HG03342 (cell line): ENCODE data around the gene ADH1B.
A peak's percentile ranks its signal among the peaks of the same experiment; 100 is the strongest.
"Not testable (repeated sequence)": the region's sequence is repeated elsewhere in the genome, so short reads cannot be mapped to it uniquely, and the experiment has no call there.

Experiments used
- ATAC-seq: cut with Tn5 transposase; IDR thresholded peaks from one replicate; pipeline ENCODE4 v1.9.1; 2021; ENCODE audit warnings: mild to moderate bottlenecking, moderate library complexity; ENCODE audit not compliant: unreplicated experiment

The ADH1B gene

GRCh38 chr4:99321241-99322191 lies at the start of gene ADH1B:
Gene ADH1B (minus strand): TSS chr4:99321401. CDS start chr4:99321331, 70 bp downstream.
- no peak for ATAC-seq

- ATAC-seq = not testable (repeated sequence)
These were observed 46.6 kb upstream of the ADH1B start for GRCh38 chr4:99367817-99368216.

- ATAC-seq = no peak
These were observed 45.3 kb upstream of the ADH1B start for GRCh38 chr4:99366491-99366890.

GRCh38 chr4:99362768-99363167 lies 41.6 kb upstream of the ADH1B start:
- no peak for ATAC-seq

GRCh38 chr4:99361899-99362275 lies 40.7 kb upstream of the ADH1B start:
- ATAC-seq = no peak

- no peak for ATAC-seq
These were observed 40.2 kb upstream of the ADH1B start for GRCh38 chr4:99361268-99361898.

- no peak for ATAC-seq
These were observed 38.4 kb upstream of the ADH1B start for GRCh38 chr4:99359480-99360204.

- no peak for ATAC-seq
These were observed 36.7 kb upstream of the ADH1B start for GRCh38 chr4:99357948-99358347.

- peak; percentile 88 for ATAC-seq
These were observed 35.8 kb upstream of the ADH1B start for GRCh38 chr4:99356992-99357391.

- not testable (repeated sequence) for ATAC-seq
These were observed 34.9 kb upstream of the ADH1B start for GRCh38 chr4:99356149-99356548.

GRCh38 chr4:99352602-99353537 lies 31.7 kb upstream of the ADH1B start, which contains the start of gene ADH1C:
Gene ADH1C (minus strand): TSS chr4:99352746. CDS start chr4:99352675, 71 bp downstream.
- no peak for ATAC-seq

- no peak for ATAC-seq
These were observed 30.3 kb upstream of the ADH1B start for GRCh38 chr4:99351487-99351886.

GRCh38 chr4:99349338-99349737 lies 28.1 kb upstream of the ADH1B start:
- no peak for ATAC-seq

GRCh38 chr4:99342624-99343023 lies 21.4 kb upstream of the ADH1B start:
- not testable (repeated sequence) for ATAC-seq

- ATAC-seq = no peak
These were observed 20.2 kb upstream of the ADH1B start for GRCh38 chr4:99341426-99341825.

- ATAC-seq = no peak
These were observed 18.0 kb upstream of the ADH1B start for GRCh38 chr4:99339172-99339571.

GRCh38 chr4:99336553-99336952 lies 15.4 kb upstream of the ADH1B start:
- no peak for ATAC-seq

- ATAC-seq = no peak
These were observed 13.7 kb upstream of the ADH1B start for GRCh38 chr4:99334880-99335279.

- no peak for ATAC-seq
These were observed 9.4 kb upstream of the ADH1B start for GRCh38 chr4:99330648-99331047.

GRCh38 chr4:99329876-99330275 lies 8.7 kb upstream of the ADH1B start:
- ATAC-seq = no peak
